Mesenchymal stem cell (in vitro differentiated cells and primary cell): ENCODE results near the gene BSPRY.

Experiments used
- DNase-seq: peaks from one replicate; pipeline ENCODE4 v3.0.0-alpha.2; 2013
- H2AFZ ChIP-seq: one replicate; pipeline ENCODE4 v1.6.1; 2013; ENCODE audit warnings: low read depth, mild to moderate bottlenecking, control low read depth, inconsistent platforms, low read length, moderate library complexity
- H2AK5ac ChIP-seq: 2 replicates; pipeline ENCODE4 v1.6.1; 2013; ENCODE audit warnings: low read length, moderate library complexity, mild to moderate bottlenecking, inconsistent platforms; ENCODE audit not compliant: severe bottlenecking
- H2BK120ac ChIP-seq: one replicate; pipeline ENCODE4 v1.6.1; 2013; ENCODE audit warnings: low read depth, mild to moderate bottlenecking, inconsistent platforms, low read length, moderate library complexity
- H2BK12ac ChIP-seq, 2 experiments: one replicate each; pipeline ENCODE4 v1.6.1; 2013; ENCODE audit warnings: inconsistent platforms in 2 of 2, low read length in 2 of 2, mild to moderate bottlenecking in 2 of 2, moderate library complexity in 2 of 2, control low read depth in 1 of 2
- H2BK15ac ChIP-seq: one replicate; pipeline ENCODE4 v1.6.1; 2013; ENCODE audit warnings: mild to moderate bottlenecking, low read depth, inconsistent platforms; ENCODE audit not compliant: poor library complexity, severe bottlenecking
- H2BK5ac ChIP-seq: 2 replicates; pipeline ENCODE4 v1.6.1; 2013; ENCODE audit warnings: low read depth, mild to moderate bottlenecking, low read length, control low read depth, inconsistent platforms; ENCODE audit not compliant: poor library complexity, severe bottlenecking
- H3K14ac ChIP-seq, 2 experiments: one replicate each; pipeline ENCODE4 v1.6.1; 2013; ENCODE audit warnings: inconsistent platforms in 2 of 2, low read length in 2 of 2, control low read depth in 1 of 2, mild to moderate bottlenecking in 1 of 2, moderate library complexity in 1 of 2
- H3K18ac ChIP-seq, 2 experiments: one replicate each; pipeline ENCODE4 v1.6.1; 2013; ENCODE audit warnings: inconsistent platforms in 2 of 2, low read length in 2 of 2, control low read depth in 1 of 2, low read depth in 1 of 2, mild to moderate bottlenecking in 1 of 2
- H3K23ac ChIP-seq, 2 experiments: one replicate each; pipeline ENCODE4 v1.6.1; 2013; ENCODE audit warnings: inconsistent platforms in 2 of 2, low read length in 2 of 2, mild to moderate bottlenecking in 2 of 2, moderate library complexity in 2 of 2, control low read depth in 1 of 2
- H3K27ac ChIP-seq: 2 replicates; pipeline ENCODE4 v1.5.1; 2013; ENCODE audit warnings: mild to moderate bottlenecking, moderate library complexity, low read length, control low read depth, inconsistent platforms; ENCODE audit not compliant: poor library complexity, severe bottlenecking
- H3K27me3 ChIP-seq, 2 experiments: 2 replicates each; pipeline versions ENCODE4 v1.6.1 to v1.7.0; 2013; ENCODE audit warnings: low read length in 2 of 2, mild to moderate bottlenecking in 2 of 2, moderate library complexity in 2 of 2, control low read depth in 1 of 2, inconsistent platforms in 1 of 2; ENCODE audit not compliant: control insufficient read depth in 1 of 2, insufficient read depth in 1 of 2
- H3K36me3 ChIP-seq, 2 experiments: 2 replicates each; pipeline versions ENCODE4 v1.6.1 to v1.7.0; 2013; ENCODE audit warnings: low read length in 2 of 2, control low read depth in 1 of 2, inconsistent platforms in 1 of 2, low read depth in 1 of 2, mild to moderate bottlenecking in 1 of 2; ENCODE audit not compliant: insufficient read depth in 2 of 2, control insufficient read depth in 1 of 2
- H3K4ac ChIP-seq, 2 experiments: one replicate each; pipeline ENCODE4 v1.6.1; 2013; ENCODE audit warnings: inconsistent platforms in 2 of 2, low read length in 2 of 2, mild to moderate bottlenecking in 2 of 2, moderate library complexity in 2 of 2, control low read depth in 1 of 2, low read depth in 1 of 2
- H3K4me1 ChIP-seq: 2 replicates; pipeline ENCODE4 v1.6.1; 2013; ENCODE audit warnings: low read depth, low read length, control low read depth; ENCODE audit not compliant: control insufficient read depth, insufficient read depth
- H3K4me2 ChIP-seq: 2 replicates; pipeline ENCODE4 v1.6.1; 2013; ENCODE audit warnings: low read length, mild to moderate bottlenecking, inconsistent platforms; ENCODE audit not compliant: poor library complexity, severe bottlenecking
- H3K4me3 ChIP-seq, 2 experiments: 2 replicates each; pipeline versions ENCODE4 v1.5.1 to v1.7.0; 2013; ENCODE audit warnings: low read length in 2 of 2, mild to moderate bottlenecking in 2 of 2, control low read depth in 1 of 2, low read depth in 1 of 2; ENCODE audit not compliant: insufficient read depth in 1 of 2
- H3K79me1 ChIP-seq: replicated peaks from 2 replicates; pipeline ENCODE4 v1.6.1; 2013; ENCODE audit warnings: mild to moderate bottlenecking, control low read depth, low read length, inconsistent platforms; ENCODE audit not compliant: poor library complexity, severe bottlenecking
- H3K9ac ChIP-seq: 2 replicates; pipeline ENCODE4 v1.7.0; 2013; ENCODE audit warnings: mild to moderate bottlenecking, low read length, moderate library complexity
- H3K9me3 ChIP-seq: 2 replicates; pipeline ENCODE4 v1.7.0; 2013; ENCODE audit warnings: mild to moderate bottlenecking, low read length; ENCODE audit not compliant: control insufficient read depth
- H4K8ac ChIP-seq: one replicate; pipeline ENCODE4 v1.6.1; 2013; ENCODE audit warnings: inconsistent platforms, mild to moderate bottlenecking, low read length, moderate library complexity
- H4K91ac ChIP-seq: one replicate; pipeline ENCODE4 v1.6.1; 2013; ENCODE audit warnings: mild to moderate bottlenecking, low read length, inconsistent platforms
- WGBS: methylation state at CpG from one replicate; pipeline ENCODE4 v1.1.7; 2013; ENCODE audit warnings: mixed read lengths; 5-methylcytosine and 5-hydroxymethylcytosine counted together

BSPRY gene

GRCh38 chr9:113356686-113357292 lies 7.4 kb downstream of the BSPRY start:
- Histone ChIP-seq H3K4me2 (no peak overlapping the region), H3K18ac (no peak overlapping the region), H3K14ac (no peak overlapping the region), H3K36me3 (no peaks in the 10 kb centered on the region), H3K23ac (no peak overlapping the region), H3K9me3 (no peaks in the 10 kb centered on the region), H2BK5ac (no peak overlapping the region), H3K4me3 (no peak overlapping the region), H3K79me1 (no peaks in the 10 kb centered on the region), H2AFZ (no peak overlapping the region), H3K27me3 (peaks cover 42% of the 10 kb centered on the region in 2 experiments), H2AK5ac (no peak overlapping the region), H3K27ac (no peak overlapping the region), H3K4me1 (peaks cover 4% of the 10 kb centered on the region), H4K8ac (no peak overlapping the region), H2BK15ac (no peak overlapping the region), H4K91ac (no peak overlapping the region), H3K9ac (no peak overlapping the region), H2BK12ac (no peak overlapping the region), H2BK120ac (no peak overlapping the region), H3K4ac (no peak overlapping the region)
- no peak for DNase-seq
- 75% methylated on average over 6 of the region's 7 CpGs for WGBS

GRCh38 chr9:113359385-113359784 lies 10.0 kb downstream of the BSPRY start:
- Histone ChIP-seq H2AFZ (no peak overlapping the region), H3K79me1 (no peaks in the 10 kb centered on the region), H3K4me2 (no peak overlapping the region), H2BK120ac (no peak overlapping the region), H2AK5ac (no peak overlapping the region), H4K8ac (no peak overlapping the region), H3K9ac (no peak overlapping the region), H2BK5ac (no peak overlapping the region), H2BK15ac (no peak overlapping the region), H3K36me3 (no peaks in the 10 kb centered on the region), H3K4ac (no peak overlapping the region), H3K18ac (no peak overlapping the region), H3K27me3 (peaks cover 21% of the 10 kb centered on the region in 2 experiments), H3K4me3 (no peak overlapping the region), H2BK12ac (no peak overlapping the region), H3K4me1 (peaks cover 8% of the 10 kb centered on the region), H3K14ac (no peak overlapping the region), H3K9me3 (no peaks in the 10 kb centered on the region), H3K23ac (no peak overlapping the region), H4K91ac (no peak overlapping the region), H3K27ac (no peak overlapping the region)
- no peak for DNase-seq
- WGBS, result 89% methylated on average over 1 of the region's 1 CpG

- Histone ChIP-seq H2BK120ac (no peak overlapping the region), H3K18ac (no peak overlapping the region), H3K23ac (no peak overlapping the region), H2AK5ac (no peak overlapping the region), H2AFZ (no peak overlapping the region), H2BK15ac (no peak overlapping the region), H3K27ac (no peak overlapping the region), H3K79me1 (no peaks in the 10 kb centered on the region), H3K36me3 (no peaks in the 10 kb centered on the region), H2BK5ac (no peak overlapping the region), H2BK12ac (no peak overlapping the region), H3K4me1 (peaks cover 8% of the 10 kb centered on the region), H4K8ac (no peak overlapping the region), H3K27me3 (peaks cover 12% of the 10 kb centered on the region in 2 experiments), H3K4me3 (no peak overlapping the region), H3K4me2 (no peak overlapping the region), H3K9me3 (no peaks in the 10 kb centered on the region), H4K91ac (no peak overlapping the region), H3K9ac (no peak overlapping the region), H3K4ac (no peak overlapping the region), H3K14ac (no peak overlapping the region)
- no peak for DNase-seq
- 85% methylated on average over 15 of the region's 15 CpGs for WGBS
Measured at GRCh38 chr9:113360242-113360842, 11.0 kb downstream of the BSPRY start.

GRCh38 chr9:113361304-113362018 lies 12.1 kb downstream of the BSPRY start:
- Histone ChIP-seq H2BK15ac (no peak overlapping the region), H3K36me3 (no peaks in the 10 kb centered on the region), H2BK120ac (no peak overlapping the region), H3K79me1 (no peaks in the 10 kb centered on the region), H3K4me1 (peaks cover 8% of the 10 kb centered on the region), H3K9me3 (no peaks in the 10 kb centered on the region), H3K9ac (no peak overlapping the region), H3K23ac (no peak overlapping the region), H2AFZ (no peak overlapping the region), H3K4me3 (peak overlapping the region in 1 of 2 experiments; percentile 26), H4K8ac (no peak overlapping the region), H3K4ac (no peak overlapping the region), H2BK5ac (no peak overlapping the region), H3K27me3 (peaks cover 6 to 10% of the 10 kb centered on the region in 2 experiments), H4K91ac (no peak overlapping the region), H3K14ac (no peak overlapping the region), H2AK5ac (no peak overlapping the region), H3K18ac (no peak overlapping the region), H3K4me2 (no peak overlapping the region), H2BK12ac (no peak overlapping the region), H3K27ac (no peak overlapping the region)
- 69% methylated on average over 5 of the region's 7 CpGs for WGBS
- no peak for DNase-seq
